Adrenal gland (tissue), 12 donors: ENCODE results near the gene RASSF1. TPM values are rescaled to one million over a fixed set of nuclear protein-coding genes. Genes with fewer than 3 reads are reported as not detected.

ENCODE experiments used
- polyA plus RNA-seq, 3 donors: library from polyadenylated mRNA; stranded (reverse); fragments of 200-250 nt in 2 of 3; fragments of 350-450 nt in 1 of 3; fragmentation: Illumina TruSeq in 1 of 3; extraction: RNeasy Lipid Tissue Mini Kit (QIAGEN cat#74804) in 1 of 3; gene quantifications; one replicate each; pipeline ENCODE4 v1.2.3, GENCODE V29; 2013 to 2014
- total RNA-seq, 9 donors: library from RNA; depleted of rRNA in 4 of 9; stranded (reverse); fragments of >200 nt in 4 of 9; fragments of 120-200 nt in 1 of 9; fragmentation: NEBNext Ultra II Directional in 1 of 9; extraction: Animal tissue kit (Norgen Biotek cat#: 25700) in 1 of 9; gene quantifications; one replicate each; pipeline versions ENCODE4 v1.1.0 to v1.2.4, GENCODE V29; 2013 to 2023
- donor health status: healthy with polysubstance abuse.
- donor health status: Bipolar disorder and iron deficiency.
- donor health status: DM: yes; HTN: yes; CAD: no.
- donor health status: DM: no; HTN: no; CAD: no.
- donor health status: DM: no; HTN: no; CAD: no.
- donor health status: DM: yes; HTN: yes; CAD: no.

The RASSF1 gene
- total and polyA plus RNA-seq, 12 donors: 9.6 to 27.4 (median 14.7) TPM

Other genes with a start within 250 kb of the RASSF1 start
- 10 to 100 TPM in 6 of 9 donors, 1 to 10 TPM in 3; 1.6 to 21.1 (median 13.3) TPM for gene SEMA3F, start 185.5 kb downstream of the RASSF1 start, total RNA-seq
- gene SEMA3F, start 185.5 kb downstream of the RASSF1 start, polyA plus RNA-seq: 10 to 100 TPM in 2 of 3 donors, 1 to 10 TPM in 1; 7.3 to 16.7 (median 14.5) TPM
- not detected for gene GNAT1, start 149.2 kb downstream of the RASSF1 start, total RNA-seq
- gene GNAT1, start 149.2 kb downstream of the RASSF1 start, polyA plus RNA-seq: not detected
- gene SLC38A3, start 135.6 kb downstream of the RASSF1 start, total RNA-seq: 10 to 100 TPM in 1 of 9 donors, under 1 TPM in 6, not detected in 2; 0.07 to 48.8 (median 0.61) TPM
- gene SLC38A3, start 135.6 kb downstream of the RASSF1 start, polyA plus RNA-seq: under 1 TPM; 0.05 to 0.30 (median 0.08) TPM
- 100 to 1,000 TPM; 109 to 275 (median 202) TPM for gene GNAI2, start 104.6 kb downstream of the RASSF1 start, total RNA-seq
- 100 to 1,000 TPM; 133 to 163 (median 157) TPM for gene GNAI2, start 104.6 kb downstream of the RASSF1 start, polyA plus RNA-seq
- gene SEMA3B, start 71.7 kb downstream of the RASSF1 start, total RNA-seq: 100 to 1,000 TPM in 7 of 9 donors, 10 to 100 TPM in 1, 1 to 10 TPM in 1; 6.0 to 468 (median 217) TPM
- gene SEMA3B, start 71.7 kb downstream of the RASSF1 start, polyA plus RNA-seq: 100 to 1,000 TPM; 159 to 496 (median 451) TPM
- gene LSMEM2, start 61.7 kb downstream of the RASSF1 start, total RNA-seq: under 1 TPM in 4 of 9 donors, not detected in 5; 0.11 to 0.76 (median 0.48) TPM
- under 1 TPM; 0.09 to 0.64 (median 0.47) TPM for gene LSMEM2, start 61.7 kb downstream of the RASSF1 start, polyA plus RNA-seq
- 10 to 100 TPM; 31.6 to 96.3 (median 52.8) TPM for gene IFRD2, start 48.4 kb downstream of the RASSF1 start, total RNA-seq
- gene IFRD2, start 48.4 kb downstream of the RASSF1 start, polyA plus RNA-seq: 100 to 1,000 TPM in 2 of 3 donors, 10 to 100 TPM in 1; 55.9 to 182 (median 144) TPM
- 1 to 10 TPM; 1.7 to 5.4 (median 3.5) TPM for gene HYAL3, start 41.4 kb downstream of the RASSF1 start, total RNA-seq
- 1 to 10 TPM; 2.5 to 6.8 (median 3.2) TPM for gene HYAL3, start 41.4 kb downstream of the RASSF1 start, polyA plus RNA-seq
- 10 to 100 TPM in 6 of 9 donors, 1 to 10 TPM in 3; 5.2 to 17.9 (median 10.4) TPM for gene NAA80, start 41.4 kb downstream of the RASSF1 start, total RNA-seq
- 10 to 100 TPM in 2 of 3 donors, 1 to 10 TPM in 1; 6.0 to 19.8 (median 14.0) TPM for gene NAA80, start 41.4 kb downstream of the RASSF1 start, polyA plus RNA-seq
- 10 to 100 TPM in 8 of 9 donors, 1 to 10 TPM in 1; 3.2 to 50.5 (median 35.6) TPM for gene HYAL1, start 37.3 kb downstream of the RASSF1 start, total RNA-seq
- 10 to 100 TPM in 2 of 3 donors, 1 to 10 TPM in 1; 9.7 to 50.1 (median 16.5) TPM for gene HYAL1, start 37.3 kb downstream of the RASSF1 start, polyA plus RNA-seq
- gene HYAL2, start 18.1 kb downstream of the RASSF1 start, total RNA-seq: 100 to 1,000 TPM in 4 of 9 donors, 10 to 100 TPM in 5; 62.9 to 186 (median 96.7) TPM
- gene HYAL2, start 18.1 kb downstream of the RASSF1 start, polyA plus RNA-seq: 100 to 1,000 TPM in 2 of 3 donors, 10 to 100 TPM in 1; 28.0 to 147 (median 109) TPM
- 10 to 100 TPM; 29.0 to 64.3 (median 34.8) TPM for gene TUSC2, start 12.6 kb downstream of the RASSF1 start, total RNA-seq
- gene TUSC2, start 12.6 kb downstream of the RASSF1 start, polyA plus RNA-seq: 10 to 100 TPM; 28.8 to 35.5 (median 31.9) TPM
- under 1 TPM in 6 of 9 donors, not detected in 3; 0.11 to 0.67 (median 0.40) TPM for gene ZMYND10, start 4.9 kb upstream of the RASSF1 start, total RNA-seq
- gene ZMYND10, start 4.9 kb upstream of the RASSF1 start, polyA plus RNA-seq: 1 to 10 TPM in 2 of 3 donors, not detected in 1; 1.2 to 1.9 TPM
- gene NPRL2, start 9.9 kb upstream of the RASSF1 start, total RNA-seq: 10 to 100 TPM; 16.9 to 36.2 (median 23.0) TPM
- 10 to 100 TPM; 27.5 to 57.9 (median 45.3) TPM for gene NPRL2, start 9.9 kb upstream of the RASSF1 start, polyA plus RNA-seq
- gene CYB561D2, start 10.0 kb upstream of the RASSF1 start, total RNA-seq: 10 to 100 TPM; 14.0 to 39.9 (median 29.2) TPM
- 10 to 100 TPM; 13.7 to 26.9 (median 16.8) TPM for gene CYB561D2, start 10.0 kb upstream of the RASSF1 start, polyA plus RNA-seq
- gene TMEM115, start 18.7 kb upstream of the RASSF1 start, total RNA-seq: 10 to 100 TPM; 48.9 to 88.5 (median 63.6) TPM
- 10 to 100 TPM; 23.6 to 36.6 (median 34.5) TPM for gene TMEM115, start 18.7 kb upstream of the RASSF1 start, polyA plus RNA-seq
- gene CACNA2D2, start 162.8 kb upstream of the RASSF1 start, total RNA-seq: under 1 TPM; 0.09 to 0.88 (median 0.56) TPM
- gene CACNA2D2, start 162.8 kb upstream of the RASSF1 start, polyA plus RNA-seq: 1 to 10 TPM in 2 of 3 donors, under 1 TPM in 1; 0.59 to 2.0 (median 1.0) TPM
- 10 to 100 TPM; 10.6 to 44.3 (median 17.4) TPM for gene C3orf18, start 226.9 kb upstream of the RASSF1 start, total RNA-seq
- gene C3orf18, start 226.9 kb upstream of the RASSF1 start, polyA plus RNA-seq: 1 to 10 TPM; 6.6 to 9.8 (median 9.0) TPM
- 10 to 100 TPM in 8 of 9 donors, 1 to 10 TPM in 1; 9.1 to 38.2 (median 17.2) TPM for gene HEMK1, start 228.7 kb upstream of the RASSF1 start, total RNA-seq
- gene HEMK1, start 228.7 kb upstream of the RASSF1 start, polyA plus RNA-seq: 10 to 100 TPM in 2 of 3 donors, 1 to 10 TPM in 1; 9.3 to 46.4 (median 25.3) TPM